ENCODE results near the gene RPL37.

The RPL37 gene

DNA sequence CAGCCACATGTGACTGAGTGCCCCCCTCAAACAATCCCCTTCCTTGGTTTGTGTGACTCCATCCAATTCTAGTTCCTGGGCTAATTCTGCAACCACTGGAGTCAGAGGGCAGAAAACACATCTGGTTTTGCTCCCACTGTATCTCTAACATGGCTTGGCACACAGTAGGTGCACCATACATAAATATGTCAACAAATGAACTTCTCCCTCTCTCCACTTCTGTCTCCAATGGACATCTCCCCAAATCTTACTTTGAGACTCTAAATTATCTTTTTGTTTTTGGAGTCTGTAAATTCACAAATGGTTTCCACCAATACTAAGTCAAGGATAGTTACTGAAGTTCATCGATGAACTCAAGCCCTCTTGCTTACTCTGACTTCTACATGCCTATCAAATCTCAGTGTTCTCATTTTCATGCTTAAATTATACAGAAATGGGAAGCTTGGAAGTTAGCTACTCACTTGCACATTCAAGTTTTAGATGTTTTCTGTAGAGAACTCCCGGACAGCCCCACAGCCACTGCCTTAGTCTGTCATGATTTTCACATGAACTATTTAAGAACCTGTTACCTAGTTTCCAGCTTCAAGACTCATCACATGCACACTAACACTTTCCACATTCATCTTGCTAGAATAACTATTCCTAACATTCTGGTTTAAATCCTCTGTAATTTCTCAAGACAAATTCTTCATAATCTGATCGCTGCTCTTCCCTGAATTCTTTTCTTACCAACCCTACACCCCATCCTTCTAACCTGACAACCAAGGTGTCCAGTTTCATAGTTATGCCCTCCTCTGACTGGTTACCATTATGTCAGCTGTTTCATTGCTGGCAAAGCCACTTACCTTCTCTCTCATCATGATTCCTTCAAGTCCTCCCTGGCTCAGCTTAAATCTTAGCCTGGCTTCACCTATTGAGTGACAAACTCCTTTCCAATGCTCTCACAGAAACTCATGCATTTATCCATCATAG is 6.0 kb downstream of the RPL37 start:
- TF ChIP-seq, protein P1, sequence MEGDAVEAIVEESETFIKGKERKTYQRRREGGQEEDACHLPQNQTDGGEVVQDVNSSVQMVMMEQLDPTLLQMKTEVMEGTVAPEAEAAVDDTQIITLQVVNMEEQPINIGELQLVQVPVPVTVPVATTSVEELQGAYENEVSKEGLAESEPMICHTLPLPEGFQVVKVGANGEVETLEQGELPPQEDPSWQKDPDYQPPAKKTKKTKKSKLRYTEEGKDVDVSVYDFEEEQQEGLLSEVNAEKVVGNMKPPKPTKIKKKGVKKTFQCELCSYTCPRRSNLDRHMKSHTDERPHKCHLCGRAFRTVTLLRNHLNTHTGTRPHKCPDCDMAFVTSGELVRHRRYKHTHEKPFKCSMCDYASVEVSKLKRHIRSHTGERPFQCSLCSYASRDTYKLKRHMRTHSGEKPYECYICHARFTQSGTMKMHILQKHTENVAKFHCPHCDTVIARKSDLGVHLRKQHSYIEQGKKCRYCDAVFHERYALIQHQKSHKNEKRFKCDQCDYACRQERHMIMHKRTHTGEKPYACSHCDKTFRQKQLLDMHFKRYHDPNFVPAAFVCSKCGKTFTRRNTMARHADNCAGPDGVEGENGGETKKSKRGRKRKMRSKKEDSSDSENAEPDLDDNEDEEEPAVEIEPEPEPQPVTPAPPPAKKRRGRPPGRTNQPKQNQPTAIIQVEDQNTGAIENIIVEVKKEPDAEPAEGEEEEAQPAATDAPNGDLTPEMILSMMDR (IDR thresholded peaks at IDR 0.05): no peak

DNA sequence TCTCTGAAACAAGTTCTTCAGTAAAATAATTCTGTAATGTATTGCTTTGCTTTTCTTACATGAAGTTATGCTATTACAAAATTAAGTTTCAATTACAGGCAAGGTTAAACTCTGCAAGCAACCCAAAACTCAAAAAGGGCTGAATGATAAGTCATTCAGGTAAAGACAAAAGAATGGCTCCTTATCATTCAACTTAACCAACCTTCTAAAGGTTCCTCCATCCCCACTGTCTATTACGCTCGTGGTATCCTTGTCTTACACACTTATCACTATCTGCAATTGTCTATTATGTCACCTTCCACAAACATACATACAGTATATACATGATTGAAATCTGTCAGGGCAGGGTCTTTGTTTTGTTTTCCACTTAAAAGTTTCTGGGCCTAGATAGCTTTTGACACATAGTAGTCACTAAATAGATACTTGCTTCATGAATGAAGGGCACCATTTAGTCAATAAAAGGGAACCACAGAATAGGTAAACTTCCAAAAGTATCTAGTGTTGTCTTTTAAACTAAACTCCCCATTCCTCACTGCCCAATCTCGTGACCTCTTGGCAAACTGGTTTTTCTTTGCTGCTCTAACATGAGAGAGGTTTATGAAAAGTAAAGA is 6.9 kb downstream of the RPL37 start:
- TF ChIP-seq, protein P1 (IDR thresholded peaks at IDR 0.05): no peak

DNA sequence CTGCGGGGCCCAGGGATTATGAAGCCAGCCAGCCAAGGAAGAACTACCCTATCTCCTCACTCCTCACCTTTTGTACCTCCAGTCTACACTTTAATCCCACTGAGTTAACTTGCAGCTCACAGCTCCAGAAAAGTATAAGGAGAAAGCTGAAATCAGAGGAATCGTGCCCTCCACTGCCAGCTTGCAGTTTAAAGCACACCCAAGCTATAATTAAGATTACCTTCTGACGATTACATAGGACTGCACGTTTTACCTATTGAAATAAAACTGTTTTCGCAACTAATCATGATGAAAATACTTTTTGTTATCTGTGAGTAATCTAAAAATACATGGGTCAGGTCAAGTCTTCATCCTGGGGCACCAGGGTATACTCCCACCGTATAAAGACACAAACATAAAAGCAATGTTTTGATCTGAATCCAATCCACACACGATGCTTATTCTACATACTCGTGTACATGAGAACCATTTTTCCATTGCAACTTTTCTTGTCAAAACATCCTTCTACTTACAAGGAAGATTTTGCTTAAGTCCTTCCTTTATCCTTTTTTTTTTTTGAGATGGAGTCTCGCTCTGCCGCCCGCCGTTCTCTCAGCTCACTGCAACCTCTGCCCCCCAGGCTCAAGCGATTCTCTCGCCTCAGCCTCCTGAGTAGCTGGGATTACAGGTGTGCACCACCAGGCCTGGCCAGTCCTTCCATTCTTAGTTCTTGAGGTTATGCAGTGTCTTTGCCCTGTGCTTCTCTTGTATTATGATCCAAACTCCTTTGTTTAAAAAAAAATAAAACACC is 7.6 kb downstream of the RPL37 start:
- TF ChIP-seq, protein P1 (IDR thresholded peaks at IDR 0.05): no peak

DNA sequence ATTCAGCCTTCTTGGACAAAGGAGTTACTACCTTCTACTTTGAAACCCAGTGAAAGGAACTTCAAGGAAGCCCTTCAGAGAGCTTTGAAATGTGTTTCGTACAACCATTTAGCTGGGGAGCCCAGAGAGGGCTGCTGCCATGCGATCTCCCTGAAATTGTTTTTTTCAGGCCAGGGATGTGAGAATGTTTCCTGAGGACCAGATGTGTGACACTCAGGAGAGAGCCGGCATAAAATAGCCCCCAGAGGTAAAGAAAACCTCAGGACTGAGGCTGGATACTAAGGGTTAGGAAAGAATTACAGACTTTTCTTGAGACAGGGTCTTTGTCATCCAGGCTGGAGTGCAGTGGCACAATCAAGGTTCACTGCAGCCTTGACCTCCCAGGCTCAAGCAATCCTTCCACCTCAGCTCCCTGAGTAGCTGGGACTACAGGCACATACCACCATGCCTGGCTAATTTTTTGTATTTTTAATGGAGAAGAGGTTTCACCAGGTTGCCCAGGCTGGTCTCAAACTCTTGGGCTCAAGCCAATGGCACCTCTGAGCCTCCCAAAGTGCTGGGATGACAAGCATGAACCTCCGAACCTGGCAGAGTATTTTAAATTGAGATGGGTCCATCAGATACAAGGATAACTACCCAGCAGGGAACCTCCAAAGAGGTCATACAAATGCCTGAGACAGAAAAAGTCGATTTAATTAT is 8.4 kb downstream of the RPL37 start:
- TF ChIP-seq, protein P1 (IDR thresholded peaks at IDR 0.05): no peak

DNA sequence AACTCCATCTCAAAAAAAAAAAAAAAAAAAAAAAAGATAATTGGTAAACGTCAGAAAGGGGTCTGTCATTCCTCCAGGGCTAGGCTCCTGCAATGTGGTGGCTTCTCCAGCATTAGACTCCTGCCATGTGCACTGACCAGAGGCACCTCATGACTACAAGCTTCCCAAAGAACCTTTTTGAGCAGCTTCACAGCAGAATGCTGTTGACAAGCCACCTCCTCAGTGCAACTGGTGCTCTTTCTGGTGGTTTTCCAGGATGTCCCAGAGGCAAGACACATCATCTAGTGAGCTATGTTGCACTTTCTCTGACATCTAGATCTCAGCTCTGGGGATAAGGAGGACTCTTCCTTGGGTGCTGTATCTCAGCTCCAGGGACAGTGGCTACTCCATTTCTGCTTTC is 11.6 kb downstream of the RPL37 start:
- TF ChIP-seq, protein P1 (IDR thresholded peaks at IDR 0.05): no peak

DNA sequence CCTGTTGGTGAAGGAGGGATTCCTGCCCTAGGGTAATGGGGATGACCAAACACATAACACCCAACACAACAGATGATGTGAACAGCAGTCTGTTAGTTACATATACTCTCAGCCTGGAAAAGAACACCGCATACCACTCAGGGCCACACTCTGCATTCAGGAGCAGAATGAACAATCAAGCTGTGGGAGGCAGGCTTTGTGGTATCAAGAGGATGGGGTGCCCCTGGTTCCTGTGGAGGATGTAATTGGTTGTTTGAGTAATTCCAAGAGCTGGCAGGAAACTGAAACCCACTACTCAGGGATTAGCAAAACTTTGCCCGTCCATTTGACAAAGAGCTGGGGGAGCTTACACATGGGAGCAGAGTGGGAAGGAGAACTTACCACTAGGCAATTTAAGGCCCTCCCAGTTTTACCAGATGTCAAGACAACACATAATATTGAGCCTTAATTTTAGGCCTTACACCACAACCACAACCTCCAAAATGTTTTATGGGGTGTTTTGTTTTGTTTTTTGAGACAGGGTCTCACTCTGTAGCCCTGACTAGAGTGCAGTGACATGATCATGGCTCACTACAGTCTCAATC is 21.2 kb downstream of the RPL37 start:
- TF ChIP-seq, protein P1 (IDR thresholded peaks at IDR 0.05): no peak

Data from LNCAP (cell line).